ENCODE results near the gene PRM1.

The PRM1 gene

GRCh38 chr16:11231367-11231970 is 49.7 kb downstream of the PRM1 start:
- TF ChIP-seq, protein P1, sequence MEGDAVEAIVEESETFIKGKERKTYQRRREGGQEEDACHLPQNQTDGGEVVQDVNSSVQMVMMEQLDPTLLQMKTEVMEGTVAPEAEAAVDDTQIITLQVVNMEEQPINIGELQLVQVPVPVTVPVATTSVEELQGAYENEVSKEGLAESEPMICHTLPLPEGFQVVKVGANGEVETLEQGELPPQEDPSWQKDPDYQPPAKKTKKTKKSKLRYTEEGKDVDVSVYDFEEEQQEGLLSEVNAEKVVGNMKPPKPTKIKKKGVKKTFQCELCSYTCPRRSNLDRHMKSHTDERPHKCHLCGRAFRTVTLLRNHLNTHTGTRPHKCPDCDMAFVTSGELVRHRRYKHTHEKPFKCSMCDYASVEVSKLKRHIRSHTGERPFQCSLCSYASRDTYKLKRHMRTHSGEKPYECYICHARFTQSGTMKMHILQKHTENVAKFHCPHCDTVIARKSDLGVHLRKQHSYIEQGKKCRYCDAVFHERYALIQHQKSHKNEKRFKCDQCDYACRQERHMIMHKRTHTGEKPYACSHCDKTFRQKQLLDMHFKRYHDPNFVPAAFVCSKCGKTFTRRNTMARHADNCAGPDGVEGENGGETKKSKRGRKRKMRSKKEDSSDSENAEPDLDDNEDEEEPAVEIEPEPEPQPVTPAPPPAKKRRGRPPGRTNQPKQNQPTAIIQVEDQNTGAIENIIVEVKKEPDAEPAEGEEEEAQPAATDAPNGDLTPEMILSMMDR (IDR thresholded peaks at IDR 0.05; ENCODE audit: extremely low read depth, missing control alignments) = no peak
- DNase-seq (ENCODE audit: low spot score) = no peak
